HG03025 (cell line): ENCODE measurements around the gene SDHD.

Experiments used
- ATAC-seq: cut with Tn5 transposase; IDR thresholded peaks from one replicate; pipeline ENCODE4 v1.9.1; 2021; ENCODE audit warnings: mild to moderate bottlenecking, moderate library complexity; ENCODE audit not compliant: unreplicated experiment, low FRiP score

SDHD gene

GRCh38 chr11:112097734-112098528, 11.3 kb downstream of the SDHD start:
- no peak for ATAC-seq

DNA sequence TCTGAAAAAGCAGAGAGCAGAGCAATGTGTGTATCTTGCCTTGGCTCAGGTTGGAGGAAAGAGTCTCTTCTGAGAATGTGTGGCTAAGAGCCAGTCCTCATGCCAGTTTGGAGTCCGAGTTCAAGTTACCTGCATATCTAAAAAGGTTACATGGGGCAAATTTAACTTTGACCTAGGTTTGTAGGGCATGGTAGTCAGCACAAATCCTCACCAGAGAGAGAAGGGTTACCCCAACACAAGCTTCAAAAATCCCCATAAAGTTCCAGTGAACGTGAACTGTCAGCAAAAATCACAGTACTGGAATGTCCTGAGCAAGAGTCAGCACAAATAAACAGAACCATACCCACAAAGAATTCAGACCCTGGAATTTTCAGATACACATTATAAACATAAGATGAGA, 13.8 kb downstream of the SDHD start:
- no peak for ATAC-seq

DNA sequence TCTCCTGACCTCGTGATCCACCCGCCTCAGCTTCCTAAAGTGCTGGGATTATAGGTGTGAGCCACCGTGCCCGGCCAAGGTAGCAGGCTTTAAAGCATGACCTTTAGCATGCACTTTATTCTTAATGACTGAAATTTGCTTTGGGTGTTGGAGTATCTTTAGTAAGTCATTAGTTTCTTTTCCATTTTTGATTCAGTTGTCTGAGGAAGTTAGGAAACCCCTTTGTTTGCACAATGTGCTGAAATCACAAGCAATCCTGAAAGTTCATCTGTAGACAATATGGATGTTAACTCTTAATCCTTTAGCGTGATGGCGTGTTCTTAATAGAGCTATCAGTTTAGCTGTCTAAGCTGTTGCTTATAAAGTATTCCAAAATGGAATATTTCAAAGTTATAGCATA, 16.8 kb downstream of the SDHD start:
- ATAC-seq, result no peak

DNA sequence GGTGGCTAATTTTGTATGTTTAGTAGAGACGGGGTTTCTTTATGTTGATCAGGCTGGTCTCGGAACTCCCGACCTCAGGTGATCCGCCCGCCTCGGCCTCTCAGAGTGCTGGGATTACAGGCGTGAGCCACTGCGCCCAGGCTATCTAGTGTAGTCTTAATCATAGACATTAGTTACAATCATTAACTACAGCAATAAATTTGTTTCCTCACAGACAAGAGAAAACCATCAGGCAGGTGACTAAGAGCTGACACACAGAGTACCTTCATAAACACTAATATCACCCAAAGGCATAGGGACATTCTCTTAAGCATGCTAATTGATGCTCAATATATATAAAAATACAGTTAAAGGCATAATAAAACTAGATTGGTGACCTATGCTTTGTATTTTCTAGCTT, 19.4 kb downstream of the SDHD start:
- no peak for ATAC-seq

- ATAC-seq, result no peak
Observed at GRCh38 chr11:112113539-112114457, 27.1 kb downstream of the SDHD start.

GRCh38 chr11:112114460-112114859, 27.8 kb downstream of the SDHD start:
- ATAC-seq, result no peak

- ATAC-seq, result no peak
Observed at GRCh38 chr11:112115386-112115785, 28.7 kb downstream of the SDHD start.

GRCh38 chr11:112118176-112118575, 31.5 kb downstream of the SDHD start:
- ATAC-seq, result no peak

DNA sequence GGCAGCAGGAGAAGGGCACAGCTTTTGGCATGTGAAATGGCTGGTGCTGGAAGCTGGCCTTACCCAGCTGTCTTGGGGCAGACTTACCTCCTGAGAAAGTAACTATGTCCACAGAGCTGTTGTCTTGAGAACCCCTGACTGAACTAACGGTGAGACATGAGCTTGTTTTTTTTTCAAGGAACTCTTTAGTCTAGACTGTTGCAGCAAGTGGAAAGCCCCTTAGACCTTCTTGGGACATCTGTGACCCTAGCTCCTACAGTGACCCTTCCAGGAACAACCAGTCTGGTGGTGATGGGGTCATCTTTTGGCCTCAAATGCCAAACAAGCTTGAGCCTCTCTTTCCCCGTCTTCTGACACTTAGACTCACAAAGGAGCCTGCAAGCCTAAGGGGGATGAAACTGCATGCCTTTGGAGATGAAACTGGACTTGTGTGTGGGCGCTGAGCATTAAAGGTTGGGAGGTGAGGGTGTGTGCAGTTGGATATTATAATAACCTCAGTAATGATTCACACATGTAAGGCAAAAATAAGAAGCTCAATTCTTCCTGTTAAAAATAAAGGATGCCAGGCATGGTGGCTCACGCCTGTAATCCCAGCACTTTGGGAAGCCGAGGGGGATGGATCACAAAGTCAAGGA, 35.4 kb downstream of the SDHD start:
- ATAC-seq, result no peak

GRCh38 chr11:112123129-112123528, 36.5 kb downstream of the SDHD start:
- no peak for ATAC-seq

DNA sequence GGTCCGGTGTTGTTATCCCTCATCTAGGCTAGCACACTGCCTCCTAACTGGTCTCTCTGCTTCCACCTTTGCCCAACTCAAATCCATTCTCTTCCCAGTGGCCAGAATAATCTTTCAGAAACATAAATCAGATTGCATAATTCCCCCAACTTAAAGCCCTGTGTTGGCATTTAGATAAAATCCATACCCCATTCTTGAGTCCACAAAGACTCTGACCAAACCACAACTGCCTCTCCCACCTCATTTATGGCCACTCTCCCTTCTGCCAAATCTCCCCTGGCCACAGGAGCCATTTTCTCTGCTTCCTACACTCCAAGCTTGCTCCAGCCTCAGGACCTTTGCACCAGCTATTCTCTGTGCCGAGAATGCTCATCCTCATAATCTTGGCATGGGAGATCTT, 40.4 kb downstream of the SDHD start:
- ATAC-seq, result no peak

DNA sequence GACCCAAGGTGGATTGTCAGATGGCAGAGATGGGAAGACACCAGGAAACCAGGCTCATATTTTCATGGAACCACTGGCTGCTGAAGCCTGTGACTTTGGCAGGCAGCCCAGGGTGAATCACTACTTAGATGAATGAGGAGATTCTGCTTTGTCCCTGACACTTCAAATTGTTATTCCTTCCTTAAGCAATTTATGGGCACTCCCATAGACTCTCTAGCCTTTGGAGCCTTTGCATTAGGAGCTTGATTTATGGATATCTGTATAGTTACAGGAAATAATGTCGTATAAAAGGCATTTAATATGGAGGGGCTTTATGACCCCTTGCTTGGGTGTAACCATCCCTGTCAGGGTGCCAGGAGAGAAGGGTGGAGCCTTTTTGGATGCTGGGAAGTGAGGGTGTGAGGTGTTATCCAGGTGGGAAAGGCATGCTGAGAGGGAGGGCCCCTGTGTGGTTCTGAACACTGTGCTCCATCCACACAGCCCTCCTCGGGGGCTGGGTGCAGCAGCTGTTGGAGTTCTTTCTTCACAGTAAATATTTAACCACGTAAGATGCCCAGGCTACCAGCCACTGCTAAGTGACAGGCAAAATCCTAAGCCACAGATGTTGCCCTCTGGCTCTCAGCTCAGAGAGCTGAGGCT, 41.9 kb downstream of the SDHD start:
- no peak for ATAC-seq

GRCh38 chr11:112129656-112130055, 43.0 kb downstream of the SDHD start:
- ATAC-seq, result no peak

GRCh38 chr11:112132737-112133136, 46.1 kb downstream of the SDHD start:
- ATAC-seq, result no peak

DNA sequence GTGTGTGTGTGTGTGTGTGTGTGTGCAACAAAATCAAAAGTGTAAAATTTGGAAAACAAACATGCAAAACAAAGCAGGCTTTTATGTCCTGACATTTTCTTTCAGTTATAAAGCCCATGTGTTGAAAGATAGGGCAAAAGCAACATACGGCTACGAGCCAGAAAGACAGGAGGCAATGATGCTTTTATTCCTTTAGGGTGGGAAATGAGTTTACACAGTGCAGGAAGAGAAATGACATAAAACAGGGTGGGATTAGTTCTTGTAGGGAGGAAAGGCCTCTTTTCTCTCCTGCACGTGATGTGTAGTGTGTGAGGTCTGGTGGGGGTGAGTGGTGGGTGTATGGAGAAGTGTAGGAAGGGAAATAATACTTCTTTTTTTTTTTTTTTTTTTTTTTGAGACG, 47.8 kb downstream of the SDHD start:
- no peak for ATAC-seq

- no peak for ATAC-seq
Observed at GRCh38 chr11:112143597-112143996, 56.9 kb downstream of the SDHD start.
